ENCODE data around the gene RAP1GAP2. TPM values are rescaled to one million over a fixed set of nuclear protein-coding genes. Genes with fewer than 3 reads are reported as not detected.
"Not testable (repeated sequence)": the region's sequence is repeated elsewhere in the genome, so short reads cannot be mapped to it uniquely, and the experiment has no call there.

The RAP1GAP2 gene
- 1 to 10 TPM in 11 of 12 donors, not detected in 1; 1.4 to 7.8 (median 2.6) TPM for polyA plus RNA-seq (ENCODE audit: insufficient read length in 12 of 12)
- long read RNA-seq, donor 1, full-length matches to known transcripts: 27 of 27 reads
- long read RNA-seq, donor 1, partial matches to known transcripts: 0 of 27 reads
- long read RNA-seq, donor 1, other reads (novel, unspliced or antisense): 0 of 27 reads
- long read RNA-seq, donor 2: 0 reads
- long read RNA-seq, donor 3, full-length matches to known transcripts: 1 of 1 reads
- long read RNA-seq, donor 3, partial matches to known transcripts: 0 of 1 reads
- long read RNA-seq, donor 3, other reads (novel, unspliced or antisense): 0 of 1 reads
- long read RNA-seq, donor 4: 0 reads
- long read RNA-seq, donor 5, full-length matches to known transcripts: 3 of 3 reads
- long read RNA-seq, donor 5, partial matches to known transcripts: 0 of 3 reads
- long read RNA-seq, donor 5, other reads (novel, unspliced or antisense): 0 of 3 reads
- long read RNA-seq, donor 6, full-length matches to known transcripts: 1 of 1 reads
- long read RNA-seq, donor 6, partial matches to known transcripts: 0 of 1 reads
- long read RNA-seq, donor 6, other reads (novel, unspliced or antisense): 0 of 1 reads
- long read RNA-seq, donor 7, full-length matches to known transcripts: 1 of 1 reads
- long read RNA-seq, donor 7, partial matches to known transcripts: 0 of 1 reads
- long read RNA-seq, donor 7, other reads (novel, unspliced or antisense): 0 of 1 reads
- long read RNA-seq, donor 8, full-length matches to known transcripts: 3 of 3 reads
- long read RNA-seq, donor 8, partial matches to known transcripts: 0 of 3 reads
- long read RNA-seq, donor 8, other reads (novel, unspliced or antisense): 0 of 3 reads
- long read RNA-seq, donor 9, full-length matches to known transcripts: 1 of 1 reads
- long read RNA-seq, donor 9, partial matches to known transcripts: 0 of 1 reads
- long read RNA-seq, donor 9, other reads (novel, unspliced or antisense): 0 of 1 reads
- long read RNA-seq, donor 10, full-length matches to known transcripts: 3 of 3 reads
- long read RNA-seq, donor 10, partial matches to known transcripts: 0 of 3 reads
- long read RNA-seq, donor 10, other reads (novel, unspliced or antisense): 0 of 3 reads
- long read RNA-seq, donor 11, full-length matches to known transcripts: 3 of 3 reads
- long read RNA-seq, donor 11, partial matches to known transcripts: 0 of 3 reads
- long read RNA-seq, donor 11, other reads (novel, unspliced or antisense): 0 of 3 reads

- DNase-seq: no peak
These were observed at the start of gene RAP1GAP2 for GRCh38 chr17:2796164-2797125. TSS of gene RAP1GAP2 (plus strand) at chr17:2796438. CDS start at chr17:2796528, 90 bp downstream.

DNA sequence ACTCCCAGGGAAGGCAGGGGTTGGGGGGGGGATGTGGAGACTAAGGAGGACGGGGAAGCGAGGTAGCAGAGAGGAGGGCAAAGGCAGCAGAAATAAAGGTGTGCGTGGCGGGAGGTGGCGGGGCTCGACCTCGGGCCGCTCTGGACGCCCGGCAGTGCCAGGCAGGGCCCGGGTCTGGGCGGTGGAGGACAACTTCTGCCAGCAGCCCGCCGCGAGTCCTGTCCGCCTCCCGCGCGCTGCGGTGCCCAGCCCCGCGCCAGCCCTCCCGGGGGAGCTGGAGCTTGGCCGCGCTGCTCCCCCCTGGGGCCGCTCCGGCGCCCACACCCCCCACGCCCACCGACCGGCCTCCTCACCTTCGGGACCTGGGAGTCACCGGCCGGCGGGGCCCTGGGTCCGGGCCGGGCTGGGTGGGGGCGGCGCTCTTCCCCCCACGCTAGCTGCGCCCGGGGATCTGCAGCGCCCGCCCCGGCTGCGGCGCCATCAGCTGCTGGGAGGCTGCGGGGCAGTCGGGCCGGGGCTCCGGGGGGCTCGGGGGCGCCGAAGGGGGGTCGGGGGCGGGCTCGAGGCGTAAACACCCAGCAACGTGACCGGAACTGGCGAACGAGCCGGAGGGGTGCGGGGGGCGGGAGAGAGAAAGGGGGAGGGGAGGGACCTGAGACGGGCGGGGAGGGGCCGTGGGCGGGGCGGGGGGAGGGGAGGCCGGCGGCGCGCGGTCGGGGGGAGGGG is 47.0 kb upstream of the RAP1GAP2 start, which contains the start of gene CCDC92B:
CCDC92B (minus strand) TSS at position 595 of the 726 bp plus-strand sequence. CDS start 14,507 bp downstream, outside the sequence.
- no peak for DNase-seq

DNA sequence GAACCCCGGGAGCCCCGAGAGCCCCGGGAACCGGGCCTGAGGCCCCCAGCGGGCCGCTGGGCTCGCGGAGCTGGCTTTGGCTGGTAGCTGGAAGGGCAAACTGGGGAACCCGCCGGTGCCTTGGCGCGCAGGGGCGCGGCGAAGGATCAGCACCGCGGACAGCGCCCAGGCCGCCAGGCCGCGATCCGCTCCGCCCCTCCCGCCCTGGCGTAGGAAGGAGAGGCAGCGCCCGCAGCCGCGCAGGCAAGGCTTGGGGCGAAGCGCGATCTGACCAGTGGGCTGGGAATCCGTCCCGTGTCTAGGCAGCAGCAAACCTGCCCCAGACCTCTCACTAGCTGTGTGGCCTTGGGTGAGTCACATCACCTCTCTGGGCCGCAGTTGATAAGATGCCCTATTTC is 46.5 kb upstream of the RAP1GAP2 start:
- peak; percentile 70 for DNase-seq

DNA sequence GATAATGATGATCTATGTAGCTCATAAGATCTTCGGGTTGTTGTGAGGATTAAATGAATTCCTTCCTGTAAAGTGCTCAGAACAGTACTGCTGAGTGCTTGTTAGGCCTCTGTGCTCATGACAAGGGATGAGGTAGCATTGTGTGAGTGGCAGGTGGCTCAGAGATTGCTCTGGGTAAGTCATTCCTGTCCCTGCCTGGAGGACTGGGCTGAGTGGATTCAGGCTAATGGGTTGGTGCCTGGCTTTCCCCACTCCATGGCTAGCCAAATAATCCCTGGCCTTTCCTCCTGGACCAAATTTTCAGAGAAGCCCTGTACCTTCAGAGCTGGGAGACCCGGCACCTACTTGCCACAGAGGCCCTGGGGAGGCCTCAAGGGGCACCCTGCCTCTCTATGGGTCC is 45.5 kb upstream of the RAP1GAP2 start:
- no peak for DNase-seq

GRCh38 chr17:2751491-2751890 is 44.7 kb upstream of the RAP1GAP2 start:
- no peak for DNase-seq

- DNase-seq: no peak
These were observed 40.1 kb upstream of the RAP1GAP2 start for GRCh38 chr17:2755891-2756724.

DNA sequence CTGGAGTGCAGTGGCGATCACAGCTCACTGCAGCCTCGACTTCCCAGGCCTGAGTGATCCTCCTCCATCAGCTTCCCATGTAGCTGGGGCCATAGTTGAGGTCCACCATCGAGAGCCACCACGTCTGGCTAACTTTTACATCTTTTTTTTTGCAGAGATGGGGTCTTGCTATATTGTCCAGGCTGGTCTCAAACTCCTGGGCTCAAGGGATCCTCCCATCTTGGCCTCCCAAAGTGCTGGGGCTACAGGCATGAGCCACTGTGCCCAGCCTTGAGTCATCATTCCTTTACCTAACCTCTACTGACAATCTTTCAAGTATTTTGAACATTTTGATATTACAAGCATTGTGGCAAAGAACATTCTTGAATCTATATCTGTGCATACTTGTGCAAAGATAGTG is 37.4 kb upstream of the RAP1GAP2 start:
- no peak for DNase-seq

DNA sequence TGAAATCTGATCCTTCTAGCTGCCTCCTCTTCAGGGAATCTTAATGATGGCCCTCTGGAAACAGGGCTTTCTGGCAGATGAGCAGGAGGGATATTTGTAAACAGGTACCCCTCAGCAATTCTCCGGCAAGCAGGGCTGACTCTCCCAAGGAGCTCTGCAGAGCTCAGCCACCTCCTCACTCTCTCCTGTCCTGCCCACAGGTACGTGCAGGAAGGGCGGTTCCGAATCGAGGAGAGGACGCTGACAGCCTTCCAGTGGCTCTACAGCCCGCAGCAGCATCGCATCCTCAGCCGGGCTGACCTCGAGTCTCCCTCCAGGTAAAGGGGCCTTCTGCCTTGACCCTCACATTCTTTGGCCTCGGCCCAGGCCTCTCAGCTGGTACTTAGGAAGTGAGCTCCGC is 26.1 kb upstream of the RAP1GAP2 start:
- no peak for DNase-seq

DNA sequence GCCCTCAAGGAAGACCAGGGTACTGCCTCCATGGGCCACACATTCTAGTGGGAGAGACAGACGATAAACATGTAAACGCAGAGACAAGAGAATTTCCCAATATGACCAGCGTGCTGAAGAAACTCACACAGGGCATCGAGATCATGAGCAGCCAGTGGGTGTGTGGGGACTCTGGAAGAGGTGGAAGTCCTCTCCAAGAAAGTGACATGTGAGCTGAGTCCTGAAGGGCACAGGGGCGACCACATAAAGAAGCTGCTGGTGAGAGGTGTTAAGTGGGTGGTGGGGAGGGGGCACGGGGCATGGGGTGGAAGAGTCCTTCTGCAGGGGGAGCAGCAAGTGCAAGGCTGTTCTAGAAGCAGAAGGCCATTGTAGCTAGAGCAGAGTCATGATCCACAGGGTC is 21.0 kb upstream of the RAP1GAP2 start:
- DNase-seq: no peak

DNA sequence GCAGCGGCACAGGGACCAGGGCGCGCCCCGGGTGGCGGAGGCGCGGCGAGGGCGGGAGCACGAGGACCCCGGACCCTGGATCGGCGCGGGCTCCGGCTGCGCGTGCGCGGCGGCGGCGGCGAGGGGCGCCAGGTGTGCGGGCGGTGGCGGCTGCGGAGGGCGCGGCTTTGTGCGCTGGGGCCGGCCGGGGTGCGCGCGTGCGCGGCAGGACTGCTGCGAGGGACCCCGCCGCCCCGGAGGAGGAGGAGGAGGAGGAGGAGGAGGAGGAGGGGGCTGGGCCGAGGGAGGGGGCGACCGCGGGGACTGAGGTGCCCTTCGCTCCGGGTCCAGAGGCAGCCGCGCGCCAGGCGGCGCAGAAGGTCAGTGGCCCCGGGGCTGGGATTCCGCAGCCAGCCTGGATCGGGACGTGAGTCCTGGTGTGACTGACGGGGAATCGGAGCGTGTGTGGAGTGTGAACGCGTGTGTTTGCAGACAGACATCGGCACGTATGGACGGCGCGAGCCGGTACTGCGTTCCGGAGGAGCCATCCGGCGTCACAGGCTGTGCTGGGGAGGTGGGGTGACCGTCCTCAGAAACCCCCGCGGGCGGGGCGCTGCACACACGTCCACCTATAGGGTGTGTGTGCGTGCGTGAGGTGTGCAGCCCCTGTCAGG is 19.5 kb upstream of the RAP1GAP2 start:
- DNase-seq: no peak

GRCh38 chr17:2777242-2777867 is 18.9 kb upstream of the RAP1GAP2 start:
- no peak for DNase-seq

GRCh38 chr17:2778489-2778888 is 17.7 kb upstream of the RAP1GAP2 start:
- no peak for DNase-seq

- no peak for DNase-seq
These were observed 16.7 kb upstream of the RAP1GAP2 start for GRCh38 chr17:2779545-2779944.

GRCh38 chr17:2780256-2780655 is 16.0 kb upstream of the RAP1GAP2 start:
- no peak for DNase-seq

DNA sequence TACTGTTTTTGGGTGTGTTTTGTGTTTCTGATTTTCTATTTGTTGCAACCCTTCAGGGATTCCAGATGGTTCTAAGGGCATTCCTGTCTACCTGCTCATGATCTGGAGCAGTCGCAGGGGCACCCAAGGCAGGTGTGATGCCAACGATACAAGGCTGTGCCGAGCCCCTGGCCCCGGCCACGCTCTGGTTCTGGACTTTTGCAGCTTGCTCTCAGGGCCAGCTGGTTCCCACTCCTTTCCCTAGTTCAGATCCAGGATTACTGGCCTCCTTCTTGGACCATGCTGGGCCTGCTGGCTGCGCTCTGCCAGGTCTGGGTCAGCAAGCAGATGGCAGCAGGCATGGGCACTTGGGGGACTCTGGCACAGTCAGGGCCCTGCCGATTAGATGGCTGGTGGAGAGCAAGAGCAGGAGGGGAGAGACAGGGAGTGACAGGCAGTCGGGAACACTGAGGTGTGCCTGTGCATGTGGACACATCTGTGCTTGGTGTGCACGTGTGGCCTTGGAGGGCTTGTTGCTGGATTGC is 15.2 kb upstream of the RAP1GAP2 start:
- no peak for DNase-seq

- not testable (repeated sequence) for DNase-seq
These were observed 14.6 kb upstream of the RAP1GAP2 start for GRCh38 chr17:2781598-2781997.

DNA sequence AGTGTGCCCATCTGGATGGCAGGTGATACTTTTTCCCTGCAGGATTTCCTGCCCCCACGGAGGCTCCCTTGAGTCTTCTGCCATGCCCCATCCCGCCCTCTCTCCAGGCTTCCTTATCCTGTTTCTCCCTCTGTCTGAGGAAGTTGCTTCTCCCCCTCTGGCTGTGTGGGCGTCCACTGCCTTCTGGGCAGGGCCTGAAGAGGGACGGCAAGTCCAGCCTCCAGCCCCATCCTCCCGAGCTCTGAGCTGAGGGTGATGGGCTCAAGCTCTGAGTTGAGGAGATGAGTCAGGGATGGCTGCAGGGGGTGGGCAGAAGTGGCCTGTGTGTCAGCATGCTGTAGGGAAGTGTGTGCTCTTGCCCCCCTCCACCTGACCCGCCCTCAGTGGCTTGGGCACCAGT is 14.2 kb upstream of the RAP1GAP2 start:
- DNase-seq: no peak
